Brain microvascular endothelial cell (primary cell): ENCODE measurements around the gene ORC3.
"Not testable (repeated sequence)": the region's sequence is repeated elsewhere in the genome, so short reads cannot be mapped to it uniquely, and the experiment has no call there.

Experiments
- DNase-seq: peaks from one replicate; pipeline ENCODE4 v3.0.0-alpha.2; 2020
- H3K27ac ChIP-seq: fragments of 250-450 bp; sonication (Bioruptor Pico); 2 replicates; pipeline ENCODE4 v1.5.1; 2020; ENCODE audit warnings: mild to moderate bottlenecking, moderate library complexity
- H3K27me3 ChIP-seq: fragments of 250-450 bp; sonication (Bioruptor Pico); replicated peaks from 2 replicates; pipeline ENCODE4 v1.5.1; 2020; ENCODE audit warnings: mild to moderate bottlenecking
- H3K36me3 ChIP-seq: fragments of 250-450 bp; sonication (Bioruptor Pico); replicated peaks from 2 replicates; pipeline ENCODE4 v1.5.1; 2020; ENCODE audit warnings: mild to moderate bottlenecking
- H3K4me3 ChIP-seq: 2 replicates; pipeline ENCODE4 v1.5.1; 2011; ENCODE audit warnings: low read depth, mild to moderate bottlenecking, control low read depth, low read length, moderate library complexity
- CTCF ChIP-seq: IDR thresholded peaks from 2 replicates; pipeline ENCODE4 v1.5.1; 2011; ENCODE audit warnings: low read depth, mild to moderate bottlenecking, moderate library complexity, low read length, control low read depth, inconsistent platforms; ENCODE audit errors: missing control alignments
- in situ Hi-C: cut with HindIII; loops from 2 replicates; pipeline ENCODE4 v1.10.0; 2017; ENCODE audit warnings: low sequenced_read_pairs, low pct_ligation_motif_present

Gene ORC3

GRCh38 chr6:87700397-87701343, 110.7 kb downstream of the ORC3 start:
- no peaks in the 10 kb centered on the region for H3K27me3 ChIP-seq
- peak; percentile 62 for DNase-seq
- H3K36me3 ChIP-seq = no peaks in the 10 kb centered on the region
- peak overlapping the region; percentile 90 for H3K27ac ChIP-seq
- TF ChIP-seq CTCF = no peak
- in situ Hi-C loops = no loop called here
- H3K4me3 ChIP-seq = peak overlapping the region; percentile 90

- in situ Hi-C loops = no loop called here
- H3K27ac ChIP-seq = peak overlapping the region; percentile 90
- H3K36me3 ChIP-seq = no peaks in the 10 kb centered on the region
- H3K27me3 ChIP-seq = no peaks in the 10 kb centered on the region
- peak overlapping the region; percentile 90 for H3K4me3 ChIP-seq
- no peak for DNase-seq
- TF ChIP-seq CTCF = no peak
These were observed 111.4 kb downstream of the ORC3 start for GRCh38 chr6:87701344-87701675.

GRCh38 chr6:87701676-87702588, 112.0 kb downstream of the ORC3 start, which contains the start of gene AKIRIN2:
Gene AKIRIN2 (minus strand): TSS chr6:87702233. CDS start chr6:87701684, 549 bp downstream.
- H3K4me3 ChIP-seq = peak within 1 kb of the TSS; percentile 90
- peak; percentile 99 for DNase-seq
- no peak for TF ChIP-seq CTCF
- in situ Hi-C loops = no loop called here
- H3K27me3 ChIP-seq = no peaks in the 10 kb centered on the region
- H3K27ac ChIP-seq = peak within 1 kb of the TSS; percentile 90
- no peaks in the 10 kb centered on the region for H3K36me3 ChIP-seq

GRCh38 chr6:87702589-87702945, 112.6 kb downstream of the ORC3 start:
- TF ChIP-seq CTCF = no peak
- Histone ChIP-seq H3K4me3 (peak overlapping the region; percentile 60), H3K36me3 (no peaks in the 10 kb centered on the region), H3K27me3 (no peaks in the 10 kb centered on the region), H3K27ac (peak overlapping the region; percentile 90)
- in situ Hi-C loops = no loop called here
- DNase-seq = peak; percentile 59

GRCh38 chr6:87703039-87703438, 113.1 kb downstream of the ORC3 start:
- Histone ChIP-seq H3K27ac (peak overlapping the region; percentile 90), H3K4me3 (peak overlapping the region; percentile 60)
- H3K36me3 ChIP-seq, H3K27me3 ChIP-seq, in situ Hi-C loops: not testable (repeated sequence)
- peak; percentile 38 for DNase-seq
